A549 treated with ZK216348 at 1 μM for 4 hours (cell line): ENCODE results near the gene MIOX. TPM values are rescaled to one million over a fixed set of nuclear protein-coding genes. Genes with fewer than 3 reads are reported as not detected.

Experiments
- total RNA-seq: library from RNA; stranded (reverse); fragments of 200-300 nt; extraction: Qiagen RNA extraction; gene quantifications from 5 replicates; pipeline ENCODE4 v1.2.3, GENCODE V29; 2022; ENCODE audit warnings: low read depth

MIOX gene
- total RNA-seq: not detected in 5 replicates

GRCh38 chr22:50486561-50487289, at the start of gene MIOX:
Gene MIOX (plus strand): TSS chr22:50486859. CDS start chr22:50486898, 39 bp downstream.

GRCh38 chr22:50474710-50475651, 11.7 kb upstream of the MIOX start, which contains the start of gene SBF1:
Gene SBF1 (minus strand): TSS chr22:50475035. CDS start chr22:50474840, 195 bp downstream.

GRCh38 chr22:50481440-50482106, 5.1 kb upstream of the MIOX start, which contains the start of gene ADM2:
Gene ADM2 (plus strand): TSS chr22:50481543. CDS start chr22:50481848, 305 bp downstream.

GRCh38 chr22:50507421-50507990, 20.8 kb downstream of the MIOX start, which contains the start of gene LMF2:
Gene LMF2 (minus strand): TSS chr22:50507702. CDS start chr22:50507675, 27 bp downstream.

GRCh38 chr22:50507991-50508884, 21.6 kb downstream of the MIOX start, which contains the start of gene NCAPH2:
Gene NCAPH2 (plus strand): TSS chr22:50508224. CDS start chr22:50508338, 114 bp downstream.

GRCh38 chr22:50525104-50525857, 38.6 kb downstream of the MIOX start, which contains the start of gene SCO2:
Gene SCO2 (minus strand): TSS chr22:50525598. CDS start chr22:50524411, 1,187 bp downstream.

GRCh38 chr22:50529897-50530579, 43.4 kb downstream of the MIOX start, which contains the start of gene TYMP:
Gene TYMP (minus strand): TSS chr22:50530012. CDS start chr22:50529709, 303 bp downstream.

Other genes starting within 250 kb of the MIOX start
- gene TUBGCP6, start 241.8 kb upstream of the MIOX start, total RNA-seq: 4.5 to 13.6 TPM (median 11.5 TPM) in 5 replicates
- gene HDAC10, start 235.6 kb upstream of the MIOX start, total RNA-seq: 5.7 to 14.6 TPM (median 10.7 TPM) in 5 replicates
- gene MAPK12, start 225.2 kb upstream of the MIOX start, total RNA-seq: 17.0 to 30.2 TPM (median 24.5 TPM) in 5 replicates
- gene MAPK11, start 216.5 kb upstream of the MIOX start, total RNA-seq: 3.8 to 7.8 TPM (median 6.5 TPM) in 5 replicates
- gene PLXNB2, start 179.2 kb upstream of the MIOX start, total RNA-seq: 62.3 to 128 TPM (median 115 TPM) in 5 replicates
- gene DENND6B, start 159.8 kb upstream of the MIOX start, total RNA-seq: 1.6 to 4.3 TPM (median 3.6 TPM) in 5 replicates
- 8.2 to 15.9 TPM (median 12.4 TPM) in 5 replicates for gene PPP6R2, start 143.5 kb upstream of the MIOX start, total RNA-seq
- gene SBF1, start 11.8 kb upstream of the MIOX start, total RNA-seq: 9.8 to 29.9 TPM (median 27.6 TPM) in 5 replicates
- 0.27 to 0.84 TPM (median 0.69 TPM) in 5 replicates for gene ADM2, start 5.3 kb upstream of the MIOX start, total RNA-seq
- gene LMF2, start 20.8 kb downstream of the MIOX start, total RNA-seq: 21.8 to 55.9 TPM (median 46.5 TPM) in 5 replicates
- 28.3 to 43.0 TPM (median 36.3 TPM) in 5 replicates for gene NCAPH2, start 21.4 kb downstream of the MIOX start, total RNA-seq
- gene SCO2, start 38.7 kb downstream of the MIOX start, total RNA-seq: 1.1 to 7.5 TPM (median 6.2 TPM) in 5 replicates
- 7.8 to 20.8 TPM (median 19.9 TPM) in 5 replicates for gene TYMP, start 43.2 kb downstream of the MIOX start, total RNA-seq
- 0.02 to 0.05 TPM in 2 of 5 replicates, not detected in the others for gene KLHDC7B, start 59.0 kb downstream of the MIOX start, total RNA-seq
- gene SYCE3, start 76.1 kb downstream of the MIOX start, total RNA-seq: not detected in 5 replicates
- gene CPT1B, start 91.6 kb downstream of the MIOX start, total RNA-seq: 7.2 to 18.9 TPM (median 15.5 TPM) in 5 replicates
- 12.4 to 29.8 TPM (median 19.5 TPM) in 5 replicates for gene CHKB, start 96.0 kb downstream of the MIOX start, total RNA-seq
- gene MAPK8IP2, start 113.9 kb downstream of the MIOX start, total RNA-seq: 1.9 to 4.8 TPM (median 4.1 TPM) in 5 replicates
- 10.9 to 26.5 TPM (median 21.1 TPM) in 5 replicates for gene ARSA, start 141.3 kb downstream of the MIOX start, total RNA-seq
- 1.9 to 6.0 TPM (median 5.2 TPM) in 5 replicates for gene SHANK3, start 186.0 kb downstream of the MIOX start, total RNA-seq